Measurements from ENCODE around the gene MAML2. TPM values are rescaled to one million over a fixed set of nuclear protein-coding genes. Genes with fewer than 3 reads are reported as not detected.

MAML2 gene
- total and polyA plus RNA-seq, 2 of the 8 experiments (the other 6 are each of a cell fraction or from before 2014, with no cell fraction given), result 3.8 to 6.6 TPM

DNA sequence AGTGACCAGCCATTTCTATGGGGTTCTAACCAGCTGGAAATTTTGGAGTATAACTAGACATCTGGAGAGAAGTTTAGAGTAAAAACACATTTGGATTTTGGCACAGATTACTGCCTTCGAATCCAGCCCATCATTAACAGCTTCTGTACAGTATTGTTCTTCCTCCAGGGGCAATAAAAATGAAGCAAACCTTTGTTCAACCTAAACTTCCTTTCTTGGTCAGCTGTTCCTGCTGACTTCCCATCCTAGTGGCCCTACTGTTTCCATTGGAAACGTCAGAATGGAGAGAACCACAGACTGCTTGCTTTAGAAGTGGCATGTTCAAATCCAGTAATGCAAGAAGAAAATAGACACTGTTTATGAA lies 215.4 kb downstream of the MAML2 start (continued):
- TF ChIP-seq CTCF (IDR thresholded peaks at IDR 0.05; ENCODE audit: control extremely low read depth in 1 of 3, insufficient read depth in 1 of 3, low read depth in 1 of 3, low read length in 3 of 3), result no peak
- TF ChIP-seq SIN3A (conservative IDR thresholded peaks at IDR 0.05 in 1 of 2, IDR thresholded peaks at IDR 0.05 in 1 of 2; ENCODE audit: low read depth in 1 of 2, low read length in 2 of 2), result no peak
